Neural cell (in vitro differentiated cells): ENCODE data around the gene ZNF697.
"Not testable (repeated sequence)": the region's sequence is repeated elsewhere in the genome, so short reads cannot be mapped to it uniquely, and the experiment has no call there.

Experiments used
- EP300 ChIP-seq: fragments of 450-650 bp; conservative IDR thresholded peaks from 2 replicates; pipeline ENCODE4 v1.6.1; 2014; ENCODE audit warnings: antibody characterized with exemption, mild to moderate bottlenecking, moderate library complexity; ENCODE audit not compliant: poor library complexity, severe bottlenecking
- EZH2 ChIP-seq: fragments of 200-600, 300-800 bp; shearing (Covaris generic), sonication (generic); IDR thresholded peaks from 2 replicates; pipeline ENCODE4 v1.6.1; 2014; ENCODE audit warnings: antibody characterized with exemption, low read length, borderline replicate concordance, mild to moderate bottlenecking; ENCODE audit not compliant: insufficient read depth, poor library complexity, severe bottlenecking
- MXI1 ChIP-seq: fragments of 450-650 bp; conservative IDR thresholded peaks from 2 replicates; pipeline ENCODE4 v1.6.1; 2014; ENCODE audit warnings: antibody characterized with exemption, mild to moderate bottlenecking; ENCODE audit not compliant: poor library complexity, severe bottlenecking
- POLR2AphosphoS5 ChIP-seq: IDR thresholded peaks from 2 replicates; pipeline ENCODE4 v1.6.1; 2012
- RAD21 ChIP-seq: fragments of 450-650 bp; conservative IDR thresholded peaks from 2 replicates; pipeline ENCODE4 v1.6.1; 2014; ENCODE audit warnings: antibody characterized with exemption, mild to moderate bottlenecking, moderate library complexity
- TF ChIP-seq, protein P1 (sequence below): fragments of 450-650 bp; IDR thresholded peaks from 2 replicates; pipeline ENCODE4 v1.5.1; 2014; ENCODE audit warnings: antibody characterized with exemption, mild to moderate bottlenecking, moderate library complexity; ENCODE audit not compliant: poor library complexity, severe bottlenecking
- TF ChIP-seq, protein P2 (sequence below): IDR thresholded peaks from 2 replicates; pipeline ENCODE4 v1.6.1; 2012; ENCODE audit warnings: borderline replicate concordance

- not testable (repeated sequence) for TF ChIP-seq POLR2AphosphoS5, EP300, EZH2, MXI1, RAD21
- TF ChIP-seq, protein P1, sequence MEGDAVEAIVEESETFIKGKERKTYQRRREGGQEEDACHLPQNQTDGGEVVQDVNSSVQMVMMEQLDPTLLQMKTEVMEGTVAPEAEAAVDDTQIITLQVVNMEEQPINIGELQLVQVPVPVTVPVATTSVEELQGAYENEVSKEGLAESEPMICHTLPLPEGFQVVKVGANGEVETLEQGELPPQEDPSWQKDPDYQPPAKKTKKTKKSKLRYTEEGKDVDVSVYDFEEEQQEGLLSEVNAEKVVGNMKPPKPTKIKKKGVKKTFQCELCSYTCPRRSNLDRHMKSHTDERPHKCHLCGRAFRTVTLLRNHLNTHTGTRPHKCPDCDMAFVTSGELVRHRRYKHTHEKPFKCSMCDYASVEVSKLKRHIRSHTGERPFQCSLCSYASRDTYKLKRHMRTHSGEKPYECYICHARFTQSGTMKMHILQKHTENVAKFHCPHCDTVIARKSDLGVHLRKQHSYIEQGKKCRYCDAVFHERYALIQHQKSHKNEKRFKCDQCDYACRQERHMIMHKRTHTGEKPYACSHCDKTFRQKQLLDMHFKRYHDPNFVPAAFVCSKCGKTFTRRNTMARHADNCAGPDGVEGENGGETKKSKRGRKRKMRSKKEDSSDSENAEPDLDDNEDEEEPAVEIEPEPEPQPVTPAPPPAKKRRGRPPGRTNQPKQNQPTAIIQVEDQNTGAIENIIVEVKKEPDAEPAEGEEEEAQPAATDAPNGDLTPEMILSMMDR: not testable (repeated sequence)
- TF ChIP-seq, protein P2, sequence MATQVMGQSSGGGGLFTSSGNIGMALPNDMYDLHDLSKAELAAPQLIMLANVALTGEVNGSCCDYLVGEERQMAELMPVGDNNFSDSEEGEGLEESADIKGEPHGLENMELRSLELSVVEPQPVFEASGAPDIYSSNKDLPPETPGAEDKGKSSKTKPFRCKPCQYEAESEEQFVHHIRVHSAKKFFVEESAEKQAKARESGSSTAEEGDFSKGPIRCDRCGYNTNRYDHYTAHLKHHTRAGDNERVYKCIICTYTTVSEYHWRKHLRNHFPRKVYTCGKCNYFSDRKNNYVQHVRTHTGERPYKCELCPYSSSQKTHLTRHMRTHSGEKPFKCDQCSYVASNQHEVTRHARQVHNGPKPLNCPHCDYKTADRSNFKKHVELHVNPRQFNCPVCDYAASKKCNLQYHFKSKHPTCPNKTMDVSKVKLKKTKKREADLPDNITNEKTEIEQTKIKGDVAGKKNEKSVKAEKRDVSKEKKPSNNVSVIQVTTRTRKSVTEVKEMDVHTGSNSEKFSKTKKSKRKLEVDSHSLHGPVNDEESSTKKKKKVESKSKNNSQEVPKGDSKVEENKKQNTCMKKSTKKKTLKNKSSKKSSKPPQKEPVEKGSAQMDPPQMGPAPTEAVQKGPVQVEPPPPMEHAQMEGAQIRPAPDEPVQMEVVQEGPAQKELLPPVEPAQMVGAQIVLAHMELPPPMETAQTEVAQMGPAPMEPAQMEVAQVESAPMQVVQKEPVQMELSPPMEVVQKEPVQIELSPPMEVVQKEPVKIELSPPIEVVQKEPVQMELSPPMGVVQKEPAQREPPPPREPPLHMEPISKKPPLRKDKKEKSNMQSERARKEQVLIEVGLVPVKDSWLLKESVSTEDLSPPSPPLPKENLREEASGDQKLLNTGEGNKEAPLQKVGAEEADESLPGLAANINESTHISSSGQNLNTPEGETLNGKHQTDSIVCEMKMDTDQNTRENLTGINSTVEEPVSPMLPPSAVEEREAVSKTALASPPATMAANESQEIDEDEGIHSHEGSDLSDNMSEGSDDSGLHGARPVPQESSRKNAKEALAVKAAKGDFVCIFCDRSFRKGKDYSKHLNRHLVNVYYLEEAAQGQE: not testable (repeated sequence)
Measured at GRCh38 chr1:119616748-119617147, 31.3 kb downstream of the ZNF697 start.
